ENCODE data around the gene SEC24A.
"Not testable (repeated sequence)": the region's sequence is repeated elsewhere in the genome, so short reads cannot be mapped to it uniquely, and the experiment has no call there.

The SEC24A gene

GRCh38 chr5:134648425-134649162 is at the start of gene SEC24A:
SEC24A (plus strand) TSS chr5:134648785; CDS start chr5:134649077, 292 bp downstream.
- peak; percentile 50 for DNase-seq

DNA sequence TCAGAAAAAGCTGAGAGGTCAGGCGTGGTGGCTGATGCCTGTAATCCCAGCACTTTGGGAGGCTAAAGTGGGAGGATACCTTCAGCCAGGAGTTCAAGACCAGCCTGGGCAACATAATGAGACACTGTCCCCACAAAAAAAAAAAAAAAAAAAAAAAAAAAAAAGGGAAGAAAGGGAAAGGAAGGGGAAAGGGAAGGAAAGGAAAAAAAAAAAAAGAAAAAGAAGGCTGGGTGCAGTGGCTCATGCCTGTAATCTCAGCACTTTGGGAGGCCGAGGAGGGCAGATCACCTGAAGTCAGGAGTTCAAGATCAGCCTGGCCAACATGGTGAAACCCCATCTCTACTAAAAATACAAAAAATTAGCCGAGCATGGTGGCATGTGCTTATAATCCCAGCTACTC is 48.8 kb upstream of the SEC24A start:
- DNase-seq = not testable (repeated sequence)

DNA sequence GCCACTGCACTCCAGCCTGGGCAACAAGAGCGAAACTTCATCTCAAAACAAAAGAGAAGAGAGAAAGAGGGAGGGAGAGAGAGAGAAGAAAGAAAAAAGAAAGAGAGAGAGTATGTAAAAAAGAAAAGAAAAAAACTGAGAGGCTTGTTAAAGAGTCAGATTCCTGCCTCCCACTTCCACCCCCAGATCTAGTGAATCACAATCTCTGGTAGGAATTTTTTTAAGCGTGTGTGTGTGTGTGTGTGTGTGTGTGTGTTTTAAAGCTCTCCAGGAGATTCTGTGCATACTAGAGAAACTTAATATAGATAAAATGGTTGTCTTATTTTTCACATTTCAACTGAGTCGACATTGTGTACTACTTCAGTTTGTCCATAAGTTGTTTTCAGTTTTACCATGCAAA is 48.0 kb upstream of the SEC24A start:
- no peak for DNase-seq

GRCh38 chr5:134603059-134603458 is 45.5 kb upstream of the SEC24A start:
- no peak for DNase-seq

DNA sequence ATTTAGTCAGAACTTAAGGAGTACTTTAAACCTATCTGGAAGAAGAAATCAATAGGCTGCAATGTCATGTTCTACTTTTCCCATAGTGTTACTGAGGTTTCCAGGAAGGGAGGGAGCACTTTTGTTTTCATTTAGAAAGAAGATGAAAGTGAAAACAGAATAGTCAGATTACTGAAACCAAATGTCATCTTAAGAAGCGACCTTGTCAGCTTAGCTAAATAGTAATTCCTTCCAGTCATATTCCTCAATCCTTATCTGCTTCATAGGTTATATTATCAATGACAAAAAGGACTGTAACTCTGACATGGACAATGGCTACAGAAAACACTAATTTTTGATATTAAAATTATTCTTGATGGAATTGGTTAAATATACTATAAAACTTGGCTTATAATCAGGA is 43.7 kb upstream of the SEC24A start:
- no peak for DNase-seq

DNA sequence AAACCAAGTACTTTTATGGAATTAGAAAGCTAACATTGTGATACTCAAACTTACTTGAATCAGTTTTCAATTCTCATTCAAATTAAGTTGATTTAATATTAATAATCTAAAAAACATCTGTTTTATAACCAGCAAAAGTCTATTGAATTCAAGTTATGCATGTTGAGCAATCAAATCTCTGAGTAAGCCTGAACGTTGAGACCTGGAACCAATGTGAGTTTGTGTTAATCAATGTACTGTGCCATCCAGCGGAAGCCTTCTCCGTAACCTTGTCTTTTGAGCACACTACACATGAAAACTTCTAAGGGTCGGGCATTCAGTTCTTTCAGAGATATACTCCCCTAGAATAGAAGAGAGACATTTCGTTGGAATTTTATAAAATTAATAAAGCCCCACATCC is 41.9 kb upstream of the SEC24A start:
- DNase-seq = no peak

DNA sequence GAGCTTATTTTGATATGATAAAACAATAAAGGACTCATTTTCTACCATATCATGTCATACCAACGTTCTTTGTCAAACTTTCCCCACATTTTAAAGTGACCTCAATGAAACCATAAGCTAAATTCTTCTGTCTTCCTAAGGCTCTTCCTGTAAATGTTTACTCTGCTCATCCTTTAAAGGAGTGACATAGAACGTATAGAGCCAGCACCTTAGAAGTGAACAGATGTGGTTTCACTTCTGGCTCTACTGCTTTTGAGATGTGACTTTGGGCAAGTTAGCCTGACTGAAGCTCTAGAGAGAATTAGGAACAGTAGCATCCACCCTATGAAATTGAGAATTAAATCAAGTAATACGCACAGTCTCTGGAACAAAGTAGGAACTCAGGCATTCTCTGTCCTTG is 40.0 kb upstream of the SEC24A start:
- DNase-seq = no peak

DNA sequence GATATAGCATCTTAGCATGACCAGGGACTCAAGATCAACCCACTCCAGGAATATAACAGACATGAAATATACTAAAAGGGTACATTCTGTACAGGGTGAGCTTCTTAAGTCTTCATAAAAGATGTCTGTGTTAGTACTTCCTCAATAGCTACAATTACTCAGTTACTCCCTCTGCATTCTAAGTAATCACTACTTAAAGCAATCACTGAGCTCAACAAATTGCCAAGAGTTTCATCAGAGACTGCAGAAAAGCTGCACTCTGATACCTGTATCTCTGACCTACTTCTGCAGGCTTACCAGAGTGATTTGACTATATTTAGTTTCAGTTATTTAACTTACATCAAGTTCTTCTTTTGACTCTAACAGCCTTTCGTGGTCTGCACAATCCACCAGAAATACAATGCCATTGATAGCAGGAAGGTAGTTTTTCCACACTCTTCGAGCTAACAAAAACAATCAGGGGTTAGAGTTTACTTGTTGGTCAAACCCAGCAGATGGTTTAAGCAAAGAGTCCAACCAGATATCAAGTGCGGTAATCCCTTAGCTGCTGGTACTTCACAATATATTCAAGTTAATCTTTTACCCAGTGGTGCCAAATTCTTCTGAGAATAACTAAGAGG is 39.2 kb upstream of the SEC24A start:
- DNase-seq = no peak

DNA sequence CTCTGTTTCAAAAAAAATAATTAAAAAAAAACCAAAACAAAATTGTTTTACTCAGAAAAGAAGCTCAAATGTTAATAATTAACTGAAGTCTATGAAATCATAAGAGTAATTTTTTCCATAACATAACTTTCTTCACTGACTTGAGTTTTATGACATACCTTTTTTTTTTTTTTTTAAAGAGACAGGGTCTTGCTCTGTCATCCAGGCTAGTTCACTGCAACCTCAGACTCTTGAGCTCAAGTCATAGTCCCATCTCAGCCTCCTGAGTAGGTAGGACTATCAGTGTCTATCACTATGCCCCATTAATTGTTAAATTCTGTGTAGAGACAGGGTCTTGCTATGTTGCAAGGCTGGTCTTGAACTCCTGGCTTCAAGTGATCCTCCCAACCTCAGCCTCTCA is 37.9 kb upstream of the SEC24A start:
- DNase-seq = no peak

DNA sequence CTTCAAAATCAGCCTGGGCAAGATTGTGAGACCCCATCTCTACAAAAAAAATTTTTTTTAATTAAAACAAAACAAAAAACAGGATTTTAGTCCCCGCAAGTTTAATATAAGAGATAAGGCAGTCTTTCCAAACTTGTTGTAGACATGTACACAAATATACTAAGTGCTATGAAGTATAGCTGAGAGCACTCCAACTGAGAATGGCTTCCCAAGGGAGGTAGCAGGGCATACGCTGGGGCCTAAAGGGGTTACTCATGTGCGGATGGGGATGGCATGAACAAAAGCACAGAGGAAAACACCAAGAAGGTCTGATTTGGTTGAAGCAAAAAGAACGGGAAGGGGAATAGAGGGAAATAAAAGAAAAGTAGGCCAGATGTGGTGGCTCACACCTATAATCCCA is 37.1 kb upstream of the SEC24A start:
- DNase-seq = no peak

- DNase-seq = no peak
Measured at GRCh38 chr5:134614450-134615085, 34.0 kb upstream of the SEC24A start.

DNA sequence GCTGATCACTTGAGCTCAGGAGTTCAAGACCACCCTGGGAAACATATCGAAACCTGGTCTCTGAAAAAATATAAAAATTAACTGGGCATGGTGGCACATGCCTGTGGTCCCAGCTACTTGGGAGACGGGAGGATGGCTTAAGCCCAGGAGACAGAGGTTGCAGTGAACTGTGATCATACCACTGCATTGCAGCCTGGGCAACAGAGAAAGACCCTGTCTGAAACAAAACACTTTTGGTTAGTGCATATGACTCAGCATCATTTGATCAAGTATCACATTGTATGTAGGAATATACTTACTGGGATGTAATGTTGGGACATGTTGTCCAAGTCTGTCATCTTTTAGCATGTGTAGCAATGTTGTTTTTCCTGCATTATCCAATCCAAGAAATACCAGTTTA is 28.0 kb upstream of the SEC24A start:
- DNase-seq = no peak

- no peak for DNase-seq
Measured at GRCh38 chr5:134625559-134625958, 23.0 kb upstream of the SEC24A start.

- DNase-seq = no peak
Measured at GRCh38 chr5:134626369-134627014, 22.1 kb upstream of the SEC24A start.

DNA sequence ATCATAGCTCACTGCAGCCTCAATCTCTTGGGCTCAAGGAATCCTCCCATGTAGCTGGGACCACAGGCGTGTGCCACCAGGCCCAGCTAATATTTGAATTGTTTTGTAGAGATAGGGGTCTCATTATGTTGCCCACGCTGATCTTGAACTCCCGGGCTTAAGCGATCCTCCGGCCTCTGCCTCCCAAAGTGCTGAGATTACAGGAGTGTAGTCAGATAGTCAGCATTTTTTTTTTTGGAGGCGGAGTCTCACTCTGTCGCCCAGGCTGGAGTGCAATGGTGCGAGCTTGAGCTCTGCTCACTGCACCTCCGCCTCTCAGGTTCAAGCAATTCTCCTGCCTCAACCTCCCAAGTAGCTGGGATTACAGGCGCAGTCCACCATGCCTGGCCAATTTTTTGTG is 14.4 kb upstream of the SEC24A start:
- DNase-seq = no peak

GRCh38 chr5:134635366-134635765 is 13.2 kb upstream of the SEC24A start:
- DNase-seq = not testable (repeated sequence)

DNA sequence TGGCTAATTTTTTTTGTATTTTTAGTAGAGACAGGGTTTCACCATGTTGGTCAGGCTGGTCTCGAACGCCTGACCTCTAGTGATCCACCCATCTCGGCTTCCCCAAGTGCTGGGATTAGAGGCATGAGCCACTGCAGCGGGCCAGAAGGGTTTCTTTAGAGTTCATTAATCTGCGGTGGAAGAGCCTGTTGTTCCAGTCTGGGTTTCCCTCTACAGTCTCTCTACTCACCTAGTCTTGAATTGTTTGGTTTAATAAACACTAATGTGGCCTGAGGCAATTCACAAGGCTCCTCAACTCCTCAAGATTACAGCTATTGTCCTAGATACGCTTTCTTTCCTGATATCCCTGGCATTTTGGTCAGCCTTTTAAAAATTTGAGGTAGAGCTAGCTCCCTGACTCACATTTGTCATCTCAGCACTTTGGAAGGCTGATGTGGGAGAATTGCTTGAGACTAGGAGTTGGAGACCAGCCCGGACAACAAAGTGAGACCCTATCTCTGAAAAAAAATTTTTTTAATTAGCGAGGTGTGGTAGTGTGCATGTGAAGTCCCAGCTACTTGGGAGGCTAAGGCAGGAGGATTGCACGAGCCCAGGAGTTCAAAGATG is 11.4 kb upstream of the SEC24A start:
- peak; percentile 20 for DNase-seq

DNA sequence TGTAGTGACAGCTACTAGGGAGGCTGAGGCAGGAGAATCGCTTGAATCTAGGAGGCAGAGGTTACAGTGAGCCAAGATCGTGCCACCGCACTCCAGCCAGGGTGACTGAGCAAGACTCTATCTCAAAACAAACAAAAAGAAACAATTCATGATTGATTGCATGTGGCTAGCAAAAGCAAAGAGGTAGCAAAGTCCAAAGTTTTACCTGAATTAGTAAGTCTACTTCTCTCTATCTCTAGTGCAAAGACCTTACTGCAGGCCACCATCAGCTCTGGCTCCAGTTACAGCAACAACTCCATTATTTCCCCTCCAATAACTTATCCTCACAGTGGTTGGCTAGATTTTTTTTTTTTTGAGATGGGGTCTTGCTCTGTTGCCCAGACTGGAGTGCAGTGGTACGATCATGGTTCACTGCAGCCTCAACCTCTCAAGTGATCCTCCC is 9.8 kb upstream of the SEC24A start:
- no peak for DNase-seq

DNA sequence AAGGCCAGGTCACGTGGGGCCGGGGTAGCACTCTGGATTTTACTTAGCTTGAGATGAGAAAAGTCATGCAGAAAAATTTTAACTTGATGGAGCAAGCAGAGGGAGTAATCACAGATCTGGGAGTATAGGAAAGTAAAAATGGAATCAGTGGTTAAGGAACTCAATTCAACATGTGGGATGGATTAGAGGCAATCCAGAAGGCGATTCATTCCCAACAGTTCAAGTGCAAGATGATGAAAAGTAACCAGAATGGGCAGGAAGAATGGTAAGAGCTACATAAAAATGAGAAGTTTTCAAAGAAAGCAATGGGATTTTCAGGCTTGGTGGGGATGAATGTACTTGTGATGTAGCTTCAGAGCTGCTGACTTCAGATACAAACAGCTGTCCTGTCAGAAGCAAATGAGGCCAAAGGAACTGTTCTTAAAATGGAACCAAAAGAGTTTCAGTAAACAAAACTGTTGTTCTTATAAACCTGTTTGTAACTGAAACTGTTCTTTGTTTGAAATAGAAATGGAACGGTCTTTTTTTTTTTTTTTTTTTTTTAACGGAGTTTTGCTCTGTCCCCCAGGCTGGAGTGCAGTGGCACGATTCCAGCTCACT is 5.6 kb upstream of the SEC24A start:
- DNase-seq = no peak

DNA sequence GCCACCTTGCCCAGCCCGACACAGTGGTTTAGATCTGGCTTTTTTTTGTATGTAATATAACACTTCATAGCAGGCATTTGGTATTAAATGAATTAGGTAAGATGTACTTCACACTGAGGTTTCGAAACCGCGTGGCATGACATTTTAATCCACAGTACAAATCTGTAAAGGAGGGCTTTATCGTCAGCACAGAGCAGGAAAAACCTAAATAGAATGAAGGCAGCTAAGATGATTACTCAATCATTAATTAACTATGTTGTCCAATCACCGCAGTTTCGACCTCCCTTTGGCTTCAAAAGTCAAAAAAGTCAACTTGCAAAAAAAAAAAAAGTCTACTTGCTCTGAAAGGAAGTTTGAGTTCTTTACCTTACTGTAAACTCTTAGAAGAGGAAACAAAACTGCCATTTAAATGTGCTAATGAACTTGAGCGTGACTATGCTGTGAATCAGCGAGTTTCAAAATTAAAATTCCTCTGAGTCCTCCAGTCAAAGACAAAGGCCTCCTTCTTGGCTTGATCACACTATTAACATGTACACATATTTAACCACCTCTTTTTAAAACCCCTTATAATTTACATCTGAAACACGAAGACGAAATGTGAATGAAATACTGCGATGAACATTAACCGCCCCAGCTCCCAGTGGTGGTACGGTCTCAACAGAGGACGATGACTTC is 698 bp upstream of the SEC24A start:
- DNase-seq = peak; percentile 41

GRCh38 chr5:134649163-134649835 is 714 bp downstream of the SEC24A start:
- DNase-seq = no peak

GRCh38 chr5:134650660-134651059 is 2.1 kb downstream of the SEC24A start:
- not testable (repeated sequence) for DNase-seq

Measured in DMS79 treated with DMSO at 0.1 percent for 48 hours (cell line).